HepG2 (cell line): Measurements from ENCODE around the gene MRPL42. TPM values are rescaled to one million over a fixed set of nuclear protein-coding genes. Genes with fewer than 3 reads are reported as not detected.
A peak's percentile ranks its signal among the peaks of the same experiment; 100 is the strongest.

Experiments
- AGO1 ChIP-seq: fragments of 200-400 bp; formaldehyde crosslinking; IDR thresholded peaks from 2 replicates; pipeline ENCODE4 v1.6.1; 2017; ENCODE audit warnings: mild to moderate bottlenecking, low read depth, low read length, moderate library complexity; ENCODE audit not compliant: poor library complexity, severe bottlenecking
- HMGXB3 ChIP-seq: sonication (generic); formaldehyde crosslinking; IDR thresholded peaks from 2 replicates; pipeline ENCODE4 v1.4.0; 2020; ENCODE audit warnings: missing genetic modification reagents, borderline replicate concordance
- HNRNPK ChIP-seq: fragments of 200-400 bp; formaldehyde crosslinking; IDR thresholded peaks from 2 replicates; pipeline ENCODE4 v1.6.1; 2018; ENCODE audit warnings: low read length, low read depth, moderate library complexity, mild to moderate bottlenecking; ENCODE audit not compliant: poor library complexity, severe bottlenecking
- JUNB ChIP-seq: sonication (generic); formaldehyde crosslinking; IDR thresholded peaks from 2 replicates; pipeline ENCODE4 v1.8.0; 2022; ENCODE audit warnings: missing genetic modification reagents, mild to moderate bottlenecking, borderline replicate concordance
- MAX ChIP-seq: IDR thresholded peaks from 2 replicates; pipeline ENCODE4 v1.6.1; 2012; ENCODE audit warnings: inconsistent platforms
- MXI1 ChIP-seq: IDR thresholded peaks from 3 replicates; pipeline ENCODE4 v1.6.1; 2012; ENCODE audit warnings: low read depth, low read length, inconsistent platforms, borderline replicate concordance
- MYPOP ChIP-seq: sonication (generic); formaldehyde crosslinking; IDR thresholded peaks from 2 replicates; pipeline ENCODE4 v1.8.1; 2023; ENCODE audit warnings: mild to moderate bottlenecking, moderate library complexity, missing genetic modification reagents
- TFDP1 ChIP-seq: IDR thresholded peaks from 2 replicates; pipeline ENCODE4 v1.6.1; 2016; ENCODE audit warnings: missing compliant biosample characterization, missing genetic modification reagents, borderline replicate concordance
- ZNF441 ChIP-seq: sonication (generic); formaldehyde crosslinking; IDR thresholded peaks from 2 replicates; pipeline ENCODE4 v1.7.0; 2021; ENCODE audit warnings: missing genetic modification reagents, borderline replicate concordance
- ZNF670 ChIP-seq: sonication (generic); formaldehyde crosslinking; IDR thresholded peaks from 2 replicates; pipeline ENCODE4 v1.8.0; 2022; ENCODE audit warnings: mild to moderate bottlenecking, missing genetic modification reagents, borderline replicate concordance
- ZNF703 ChIP-seq: sonication (generic); formaldehyde crosslinking; IDR thresholded peaks from 2 replicates; pipeline ENCODE4 v1.5.1; 2020; ENCODE audit warnings: missing genetic modification reagents, mild to moderate bottlenecking, moderate library complexity, borderline replicate concordance
- ZNF773 ChIP-seq: sonication (generic); formaldehyde crosslinking; IDR thresholded peaks from 2 replicates; pipeline ENCODE4 v1.4.0; 2020; ENCODE audit warnings: missing genetic modification reagents, borderline replicate concordance
- polyA plus RNA-seq, 8 experiments: library from polyadenylated mRNA; depleted of rRNA in 3 of 8; stranded (reverse) in 7 of 8; unstranded in 1 of 8; fragments of >200 nt; fragmentation: Illumina TruSeq in 4 of 8; extraction: Trizol in 4 of 8; gene quantifications; 2 replicates each; pipeline versions ENCODE4 v1.2.1 to v1.2.3, GENCODE V29; 2011 to 2016; ENCODE audit warnings: low read depth in 4 of 8, missing spikeins in 1 of 8, mixed read lengths in 1 of 8; ENCODE audit not compliant: insufficient read depth in 1 of 8
- total RNA-seq, 5 experiments: library from RNA; depleted of rRNA; stranded (reverse); fragments of >200 nt; fragmentation: Illumina TruSeq; extraction: Trizol; gene quantifications; 2 replicates each; pipeline ENCODE4 v1.2.3, GENCODE V29; 2016; ENCODE audit warnings: low read depth in 1 of 5
- TF ChIP-seq, protein P1 (sequence below): sonication (generic); formaldehyde crosslinking; IDR thresholded peaks from 2 replicates; pipeline ENCODE4 v1.8.0; 2022; ENCODE audit warnings: mild to moderate bottlenecking, missing genetic modification reagents, moderate library complexity
- TF ChIP-seq, protein P2 (sequence below): sonication (generic); formaldehyde crosslinking; IDR thresholded peaks from 2 replicates; pipeline ENCODE4 v1.8.1; 2023; ENCODE audit warnings: mild to moderate bottlenecking, inconsistent platforms, moderate library complexity, missing genetic modification reagents, borderline replicate concordance
- TF ChIP-seq, protein P3 (sequence below): sonication (generic); formaldehyde crosslinking; IDR thresholded peaks from 2 replicates; pipeline ENCODE4 v1.5.1; 2020; ENCODE audit warnings: mild to moderate bottlenecking, missing genetic modification reagents, moderate library complexity

MRPL42 gene
- total and polyA plus RNA-seq, 2 of the 13 experiments (the other 11 are each of a cell fraction or from before 2014, with no cell fraction given), result 93.3 to 148 TPM

DNA sequence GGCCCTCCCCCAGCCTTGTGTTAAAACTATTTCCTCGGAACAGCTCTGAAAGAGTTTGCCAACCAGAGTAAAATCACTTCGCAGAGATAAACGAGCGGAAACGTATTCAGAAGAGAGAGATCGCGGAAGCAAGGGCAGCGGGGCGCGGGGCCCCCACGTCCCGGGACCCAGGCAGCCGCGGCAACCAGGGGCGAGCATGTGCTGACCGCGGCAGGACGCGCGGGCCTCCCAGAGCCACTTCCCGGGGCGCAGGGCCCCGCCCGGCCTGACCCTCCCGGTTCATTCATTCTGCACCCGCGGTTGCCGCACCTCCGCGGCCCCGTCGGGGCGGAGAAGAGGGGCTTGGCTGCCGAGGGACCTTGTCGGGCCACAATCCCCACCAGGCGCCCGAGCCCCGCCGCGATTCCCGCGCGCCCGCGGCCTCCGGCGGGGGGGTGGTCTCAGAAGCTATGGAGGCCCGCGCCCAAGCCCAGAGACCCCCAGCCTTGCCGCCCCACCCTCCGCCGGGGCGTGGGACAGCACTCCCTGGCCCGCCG lies 26.2 kb upstream of the MRPL42 start (continued):
- TF ChIP-seq HMGXB3 (CRISPR knock-in tag) (no peak), MXI1 (peak; percentile 43; the same call in 1 of the 3 replicates), TFDP1 (CRISPR knock-in tag) (0 out of 2 replicates have a peak, but pooled peaks have one; percentile 34), JUNB (no peak), ZNF670 (peak; percentile 5; the same call in 1 of the 2 replicates), ZNF773 (CRISPR knock-in tag) (no peak), MAX (peak; percentile 62), HNRNPK (peak; percentile 23), ZNF441 (CRISPR knock-in tag) (peak; percentile 54; the same call in 1 of the 2 replicates), MYPOP (0 out of 2 replicates have a peak, but pooled peaks have one; percentile 3), AGO1 (peak; percentile 56), ZNF703 (CRISPR knock-in tag) (0 out of 2 replicates have a peak, but pooled peaks have one; percentile 1)
- TF ChIP-seq, protein P1, sequence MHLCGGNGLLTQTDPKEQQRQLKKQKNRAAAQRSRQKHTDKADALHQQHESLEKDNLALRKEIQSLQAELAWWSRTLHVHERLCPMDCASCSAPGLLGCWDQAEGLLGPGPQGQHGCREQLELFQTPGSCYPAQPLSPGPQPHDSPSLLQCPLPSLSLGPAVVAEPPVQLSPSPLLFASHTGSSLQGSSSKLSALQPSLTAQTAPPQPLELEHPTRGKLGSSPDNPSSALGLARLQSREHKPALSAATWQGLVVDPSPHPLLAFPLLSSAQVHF, result peak; percentile 18; the same call in 1 of the 2 replicates
- TF ChIP-seq, protein P2, sequence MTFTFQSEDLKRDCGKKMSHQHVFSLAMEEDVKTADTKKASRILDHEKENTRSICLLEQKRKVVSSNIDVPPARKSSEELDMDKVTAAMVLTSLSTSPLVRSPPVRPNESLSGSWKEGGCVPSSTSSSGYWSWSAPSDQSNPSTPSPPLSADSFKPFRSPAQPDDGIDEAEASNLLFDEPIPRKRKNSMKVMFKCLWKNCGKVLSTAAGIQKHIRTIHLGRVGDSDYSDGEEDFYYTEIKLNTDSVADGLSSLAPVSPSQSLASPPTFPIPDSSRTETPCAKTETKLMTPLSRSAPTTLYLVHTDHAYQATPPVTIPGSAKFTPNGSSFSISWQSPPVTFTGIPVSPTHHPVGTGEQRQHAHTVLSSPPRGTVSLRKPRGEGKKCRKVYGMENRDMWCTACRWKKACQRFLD (CRISPR knock-in tag), result no peak
- TF ChIP-seq, protein P3, sequence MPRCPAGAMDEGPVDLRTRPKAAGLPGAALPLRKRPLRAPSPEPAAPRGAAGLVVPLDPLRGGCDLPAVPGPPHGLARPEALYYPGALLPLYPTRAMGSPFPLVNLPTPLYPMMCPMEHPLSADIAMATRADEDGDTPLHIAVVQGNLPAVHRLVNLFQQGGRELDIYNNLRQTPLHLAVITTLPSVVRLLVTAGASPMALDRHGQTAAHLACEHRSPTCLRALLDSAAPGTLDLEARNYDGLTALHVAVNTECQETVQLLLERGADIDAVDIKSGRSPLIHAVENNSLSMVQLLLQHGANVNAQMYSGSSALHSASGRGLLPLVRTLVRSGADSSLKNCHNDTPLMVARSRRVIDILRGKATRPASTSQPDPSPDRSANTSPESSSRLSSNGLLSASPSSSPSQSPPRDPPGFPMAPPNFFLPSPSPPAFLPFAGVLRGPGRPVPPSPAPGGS (CRISPR knock-in tag), result 0 out of 2 replicates have a peak, but pooled peaks have one; percentile 26
